Ishikawa (cell line): Measurements from ENCODE around the gene TSPAN18.

ENCODE experiments used
- RAD21 ChIP-seq: IDR thresholded peaks from 2 replicates; pipeline ENCODE4 v1.6.1; 2012; ENCODE audit warnings: low read depth
- TF ChIP-seq, protein P1 (sequence below): IDR thresholded peaks from 2 replicates; pipeline ENCODE4 v1.6.1; 2012

DNA sequence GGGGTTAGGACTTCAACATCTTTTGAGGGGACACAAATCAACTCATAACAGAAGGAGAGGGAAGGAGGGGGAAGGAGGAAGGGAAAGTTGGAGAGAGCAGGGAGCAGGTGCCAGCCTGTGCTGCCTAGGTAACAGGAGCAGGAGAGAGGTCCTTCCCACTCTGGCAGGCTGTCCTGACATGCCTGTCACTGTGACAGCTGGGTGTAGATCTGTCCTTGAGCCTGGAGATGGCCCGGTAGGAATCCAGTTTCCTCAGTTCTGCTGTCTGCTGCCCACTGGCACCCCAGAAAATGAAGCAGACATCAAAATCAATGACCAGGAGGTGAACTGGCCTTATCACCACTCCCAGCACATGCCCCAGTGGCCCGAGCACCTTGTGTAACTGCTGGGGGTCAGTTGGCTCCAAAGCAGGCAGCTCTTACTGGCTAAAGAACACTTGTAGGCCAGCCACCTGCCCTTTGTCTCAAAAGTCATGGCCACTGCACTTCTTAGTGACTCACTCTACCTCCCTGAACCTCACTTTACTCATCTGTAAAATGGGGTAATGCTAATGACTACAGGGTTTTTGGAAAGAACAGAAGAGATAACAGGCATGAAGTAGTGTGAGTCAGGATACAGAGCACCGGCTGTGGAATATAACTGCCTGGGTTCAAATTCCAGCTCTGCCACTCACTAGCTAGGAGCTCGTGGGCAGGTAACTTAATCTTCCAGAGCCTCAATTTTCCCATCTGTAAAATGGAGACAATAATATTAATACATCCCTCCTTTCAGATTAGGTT, 8.0 kb upstream of the TSPAN18 start:
- TF ChIP-seq RAD21 = no peak
- TF ChIP-seq, protein P1, sequence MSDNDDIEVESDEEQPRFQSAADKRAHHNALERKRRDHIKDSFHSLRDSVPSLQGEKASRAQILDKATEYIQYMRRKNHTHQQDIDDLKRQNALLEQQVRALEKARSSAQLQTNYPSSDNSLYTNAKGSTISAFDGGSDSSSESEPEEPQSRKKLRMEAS = no peak
